RPMI8226 (cell line): ENCODE data around the gene HGF.
"Not testable (repeated sequence)": the region's sequence is repeated elsewhere in the genome, so short reads cannot be mapped to it uniquely, and the experiment has no call there.

Source experiments
- DNase-seq: peaks from one replicate; pipeline ENCODE4 v3.0.0-alpha.2; 2015

HGF gene

DNA sequence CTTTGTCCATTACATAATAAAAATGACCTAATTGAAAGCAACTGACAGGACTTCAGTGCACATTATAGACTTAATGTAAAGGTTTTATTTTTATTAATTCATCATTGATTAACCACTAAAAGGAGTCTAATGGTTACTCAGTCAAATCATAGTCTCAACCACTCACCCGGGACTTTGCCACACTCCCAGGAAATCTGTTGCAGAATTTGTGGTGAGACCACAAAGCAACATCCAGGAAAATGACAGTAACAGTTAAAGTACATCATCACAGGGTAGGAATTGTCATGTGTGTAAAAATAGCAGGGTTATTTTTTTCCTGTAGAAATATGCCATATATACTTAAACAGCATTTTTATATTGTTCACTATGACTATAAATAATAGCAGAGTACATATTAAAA, 6.3 kb upstream of the HGF start:
- no peak for DNase-seq

DNA sequence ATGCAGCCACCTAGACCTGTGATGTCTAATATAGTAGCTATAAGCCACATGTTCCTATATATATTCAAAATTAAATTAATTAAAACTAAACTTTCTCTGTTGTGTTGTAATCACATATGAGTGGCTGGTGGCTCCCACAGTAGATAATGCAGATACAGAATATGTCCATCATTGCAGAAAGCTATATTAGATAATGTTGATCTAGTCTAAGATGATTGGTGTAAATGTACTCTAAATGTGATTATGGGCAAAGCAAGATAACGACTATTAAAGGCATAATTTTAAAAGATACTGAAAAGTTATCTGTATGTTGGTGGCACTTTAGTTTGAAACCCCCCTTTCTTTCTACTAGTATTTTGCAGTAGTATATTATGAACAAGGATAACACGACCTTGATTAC, 5.7 kb upstream of the HGF start:
- no peak for DNase-seq

DNA sequence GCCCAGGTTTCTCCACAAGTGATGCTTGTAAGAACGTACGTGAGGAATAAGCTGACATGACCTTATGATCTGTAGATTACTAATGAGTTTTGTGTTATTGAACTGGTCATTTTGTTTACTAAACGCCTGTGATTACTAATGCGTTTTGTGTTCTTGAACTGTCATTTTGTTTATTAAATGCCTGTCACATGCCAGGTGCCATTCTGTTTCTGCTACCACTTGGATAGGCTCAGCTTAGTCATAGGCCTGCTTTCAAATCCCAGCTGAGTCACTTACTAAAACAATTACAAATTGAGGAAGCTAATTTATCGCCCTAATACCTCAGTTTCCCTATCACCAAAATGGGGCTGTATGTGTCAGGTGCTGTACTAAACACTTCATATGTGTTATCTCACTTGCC, 4.7 kb upstream of the HGF start:
- DNase-seq: no peak

DNA sequence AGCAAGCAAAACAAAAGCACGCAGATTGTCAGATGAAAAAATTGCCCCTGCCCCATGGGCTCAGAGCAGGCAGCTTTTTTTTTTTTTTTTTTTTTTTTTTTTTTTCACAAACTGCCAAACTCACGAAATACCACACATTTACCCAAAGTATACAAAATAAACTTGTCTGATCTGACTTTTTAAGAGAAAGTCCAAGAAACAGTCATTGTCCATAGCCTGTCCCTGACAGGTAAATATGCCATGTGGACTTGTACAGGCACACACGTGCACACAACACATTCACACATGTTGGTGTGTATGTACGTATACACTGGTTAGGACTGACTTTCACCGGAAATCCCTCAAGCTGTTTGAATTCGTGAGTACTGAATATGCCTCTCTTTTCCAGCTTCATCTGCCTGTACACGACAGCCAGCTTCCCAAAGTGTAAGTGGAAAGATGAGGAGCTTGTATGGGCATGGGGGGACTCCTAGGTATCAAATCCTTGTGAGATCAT, 929 bp upstream of the HGF start:
- no peak for DNase-seq

DNA sequence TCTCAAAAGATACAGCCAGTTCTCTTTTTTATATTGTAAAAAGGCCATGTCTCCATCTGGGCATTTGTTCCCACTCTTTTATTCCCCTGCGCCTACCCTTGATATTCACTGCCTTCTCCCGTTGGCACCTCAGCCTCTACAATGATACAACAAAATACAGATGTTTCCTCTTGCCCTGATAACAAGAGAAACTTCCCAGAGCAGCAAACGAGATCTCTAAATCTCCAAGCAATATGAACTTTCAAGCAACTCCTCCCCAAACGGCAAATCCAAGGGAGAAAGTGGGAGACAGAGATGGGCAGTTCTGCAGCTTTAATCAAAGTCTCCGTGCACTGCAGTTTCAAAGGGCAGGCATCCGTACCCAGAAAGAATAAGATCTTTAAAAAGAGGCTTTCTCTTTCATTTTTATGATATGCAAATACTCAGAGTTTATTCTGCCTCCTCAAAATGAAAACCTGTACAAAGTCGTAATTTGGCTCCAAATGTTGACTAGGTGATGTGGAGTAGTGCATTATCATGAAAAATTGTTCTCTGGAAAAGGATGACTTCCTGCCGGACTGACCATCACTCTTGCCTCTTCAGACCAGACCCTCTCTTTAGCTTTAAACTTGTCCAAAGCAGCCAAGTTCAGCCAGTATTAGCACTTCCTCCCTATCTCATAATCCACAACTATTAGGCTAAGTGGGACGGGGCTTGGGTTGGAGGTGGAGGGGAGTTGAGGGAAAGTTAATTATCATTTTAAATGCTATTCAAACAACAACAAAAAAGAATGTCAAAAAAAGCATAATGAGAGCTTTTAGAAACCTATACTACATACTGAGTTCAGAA, 682 bp downstream of the HGF start:
- DNase-seq: no peak

DNA sequence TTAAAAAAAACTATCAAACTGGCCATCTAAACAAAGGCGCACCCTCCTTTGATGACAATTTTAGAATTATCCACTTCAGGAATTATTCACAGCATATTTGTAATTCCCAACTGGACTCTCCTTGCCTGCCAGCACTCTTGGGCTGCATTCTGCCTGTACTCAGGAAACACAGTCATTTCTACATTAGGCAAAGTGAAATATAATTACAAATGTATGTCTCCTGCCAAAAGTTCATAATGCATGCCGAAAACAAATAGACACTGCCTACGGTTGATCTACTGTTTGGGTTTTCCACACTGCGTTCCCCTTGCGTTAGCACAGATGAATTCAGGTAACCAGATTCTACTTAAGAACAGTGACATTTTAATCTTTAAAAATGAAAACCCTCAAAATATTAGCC, 1.9 kb downstream of the HGF start:
- DNase-seq: no peak

DNA sequence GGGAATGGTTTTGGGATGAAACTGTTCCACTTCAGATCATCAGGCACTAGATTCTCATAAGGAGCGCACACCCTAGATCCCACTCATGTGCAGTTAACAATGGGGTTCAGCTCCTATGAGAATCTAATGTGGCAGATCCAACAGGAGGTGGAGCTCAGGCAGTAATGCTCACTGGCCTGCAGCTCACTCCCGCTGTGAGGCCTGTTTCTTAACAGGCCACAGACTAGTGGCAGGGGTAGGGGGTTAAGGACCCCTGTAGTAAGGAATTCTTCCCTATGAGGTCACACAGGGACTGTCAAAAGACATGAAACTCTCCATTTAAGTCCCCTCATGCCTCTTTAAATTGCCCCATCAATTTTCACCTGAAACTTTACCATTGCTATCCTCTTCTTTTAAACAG, 8.0 kb downstream of the HGF start:
- no peak for DNase-seq

DNA sequence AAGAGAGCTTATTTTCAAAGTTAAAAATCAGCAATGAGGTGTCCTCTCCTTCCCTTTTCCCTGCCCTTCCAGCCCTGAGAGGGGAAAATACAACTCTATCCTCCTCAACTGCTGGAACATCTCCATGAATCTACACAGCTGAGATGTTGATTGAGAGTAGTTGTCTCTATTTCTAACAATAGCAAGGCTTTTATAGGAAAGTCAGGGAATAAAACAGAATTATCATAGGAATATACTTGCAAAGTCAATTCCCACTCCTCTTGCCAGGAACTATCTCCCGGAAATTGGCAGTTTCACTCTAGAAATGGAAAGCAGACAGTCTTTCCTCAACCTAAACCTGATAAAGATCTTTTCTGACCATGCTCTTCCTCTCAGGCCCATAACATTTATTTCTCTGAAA, 8.8 kb downstream of the HGF start:
- DNase-seq: no peak

DNA sequence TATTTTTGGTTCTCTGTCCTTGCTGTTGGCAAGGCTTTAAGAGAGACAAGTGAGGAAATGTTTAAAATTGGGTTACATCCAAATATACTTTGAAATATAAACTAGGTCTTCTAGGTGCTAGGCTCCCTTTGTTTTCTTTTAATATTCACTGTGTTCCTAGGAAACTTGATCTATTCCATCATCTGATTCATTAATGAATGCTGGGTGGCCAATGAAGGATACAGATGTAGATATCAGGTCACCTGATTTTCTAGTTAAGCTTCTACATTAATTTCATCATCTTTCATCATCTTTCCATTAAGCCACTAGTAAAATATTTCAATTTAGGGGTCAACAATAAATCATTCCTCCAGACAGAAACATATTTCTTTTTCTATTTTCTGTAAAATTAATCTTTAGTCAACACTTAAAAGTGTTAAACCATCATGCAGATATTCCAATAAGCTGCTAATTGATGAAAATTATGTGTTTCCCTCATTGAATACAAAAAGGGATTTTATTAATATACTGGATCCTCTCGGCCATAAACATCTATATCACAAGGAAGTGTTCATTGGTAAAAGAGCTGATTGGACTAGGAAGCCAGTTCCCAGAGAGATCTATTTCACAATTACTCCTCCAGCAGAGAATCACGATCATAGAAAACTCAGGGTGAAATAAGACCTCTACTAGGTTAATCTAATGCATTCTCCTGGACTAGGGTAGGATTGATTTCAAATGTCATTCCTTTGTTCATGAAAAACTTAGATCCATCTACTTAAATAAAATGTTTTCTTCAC, 14.7 kb downstream of the HGF start:
- DNase-seq: no peak

DNA sequence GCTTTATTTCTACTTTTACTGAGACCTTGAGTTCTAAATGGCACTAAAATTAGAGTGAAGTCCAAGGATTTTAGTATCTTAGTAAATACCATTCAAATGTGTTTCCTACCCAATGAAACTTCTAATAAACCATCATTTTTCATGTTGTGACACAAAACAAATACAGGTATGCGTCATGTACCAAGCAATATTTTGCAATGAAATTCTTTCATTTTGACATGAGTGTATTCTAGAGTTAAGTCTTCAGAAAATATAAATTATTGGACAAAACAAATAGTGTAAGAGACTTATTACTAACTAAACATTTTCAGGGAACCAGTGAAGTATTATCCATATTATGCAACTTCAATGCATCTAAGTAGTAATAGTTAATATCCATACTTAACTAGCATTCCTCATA, 16.5 kb downstream of the HGF start:
- DNase-seq: no peak

DNA sequence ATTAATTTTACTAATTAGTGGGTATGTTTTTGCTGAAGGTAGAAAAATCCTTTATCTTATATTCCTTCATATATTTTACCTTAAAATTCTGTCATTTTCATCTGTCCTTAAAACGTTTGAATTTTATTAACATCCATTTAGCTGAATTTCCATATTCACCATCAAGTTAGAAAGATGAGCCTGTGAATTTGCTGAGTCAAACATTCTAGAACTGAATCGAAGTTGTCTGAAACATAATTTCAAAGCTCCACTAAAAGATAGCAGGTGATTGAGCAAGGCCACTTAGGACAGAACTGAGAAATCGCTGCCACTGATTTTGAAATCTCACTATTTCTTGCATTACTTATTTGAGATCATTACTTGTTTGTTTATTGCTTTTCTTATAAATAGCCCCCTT, 17.5 kb downstream of the HGF start:
- DNase-seq: no peak

DNA sequence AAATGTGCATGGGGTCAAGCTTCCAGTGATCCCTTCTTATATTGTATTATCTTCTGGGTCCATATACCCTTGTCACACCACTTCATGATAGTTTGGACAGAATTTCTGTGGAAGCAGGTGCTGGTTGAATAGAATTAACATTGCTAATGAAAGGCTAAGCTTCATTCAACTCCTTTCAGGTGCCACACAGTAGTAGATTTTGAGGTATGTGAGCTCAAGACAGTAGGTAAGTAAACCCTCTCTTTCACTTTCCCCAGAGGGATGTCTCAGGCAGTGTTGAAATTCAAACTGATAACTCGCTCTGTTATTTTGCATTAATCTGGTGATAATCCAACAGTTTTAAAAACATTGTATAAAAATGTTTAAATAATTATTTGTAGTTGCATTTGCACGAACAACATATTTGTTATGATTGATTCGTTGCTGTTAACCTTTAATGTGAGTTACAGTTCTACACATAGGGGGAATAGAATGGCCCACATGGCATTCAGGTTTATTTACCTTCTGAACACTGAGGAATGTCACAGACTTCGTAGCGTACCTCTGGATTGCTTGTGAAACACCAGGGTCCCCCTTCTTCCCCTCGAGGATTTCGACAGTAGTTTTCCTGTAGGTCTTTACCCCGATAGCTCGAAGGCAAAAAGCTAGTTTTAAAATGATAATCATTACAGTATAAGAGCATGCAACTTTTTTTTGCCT, 18.1 kb downstream of the HGF start:
- DNase-seq: no peak

DNA sequence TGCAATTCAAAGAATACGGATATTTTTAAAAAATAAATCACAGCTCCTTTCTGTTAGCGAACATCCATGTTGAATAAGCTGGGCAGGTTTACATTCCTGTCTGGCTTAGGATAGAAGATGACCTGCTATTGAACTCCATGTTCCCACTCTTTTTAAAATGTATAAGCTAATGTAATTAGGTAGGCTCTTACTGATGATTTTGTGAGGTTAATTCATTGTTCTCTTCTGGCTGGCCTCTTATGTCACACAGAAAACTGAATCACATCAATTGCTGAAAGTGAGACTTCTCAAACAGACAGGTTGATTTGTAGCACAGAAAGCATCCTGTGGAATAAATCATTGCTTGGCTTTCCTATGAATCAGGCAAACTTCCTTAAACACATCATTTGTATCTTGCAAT, 24.2 kb downstream of the HGF start:
- no peak for DNase-seq

DNA sequence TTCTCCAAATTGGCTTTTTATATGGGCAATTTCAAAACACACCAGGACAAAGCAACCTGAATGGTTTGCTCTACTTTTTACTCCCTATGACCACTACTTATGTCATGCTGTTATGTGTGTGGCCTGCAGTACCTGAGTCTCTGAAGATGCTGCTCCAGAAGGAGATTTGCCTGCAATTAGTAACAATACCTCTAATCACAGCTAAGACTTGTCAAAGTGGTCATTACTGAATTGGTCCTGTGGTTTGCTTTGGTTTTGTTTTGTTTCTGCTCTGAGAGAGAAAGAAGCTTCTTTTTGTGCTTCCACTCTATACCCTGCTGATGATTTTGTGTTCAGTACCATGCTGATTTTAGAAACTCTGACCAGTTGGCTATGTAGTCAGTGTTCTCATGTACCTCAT, 25.5 kb downstream of the HGF start:
- DNase-seq: no peak

DNA sequence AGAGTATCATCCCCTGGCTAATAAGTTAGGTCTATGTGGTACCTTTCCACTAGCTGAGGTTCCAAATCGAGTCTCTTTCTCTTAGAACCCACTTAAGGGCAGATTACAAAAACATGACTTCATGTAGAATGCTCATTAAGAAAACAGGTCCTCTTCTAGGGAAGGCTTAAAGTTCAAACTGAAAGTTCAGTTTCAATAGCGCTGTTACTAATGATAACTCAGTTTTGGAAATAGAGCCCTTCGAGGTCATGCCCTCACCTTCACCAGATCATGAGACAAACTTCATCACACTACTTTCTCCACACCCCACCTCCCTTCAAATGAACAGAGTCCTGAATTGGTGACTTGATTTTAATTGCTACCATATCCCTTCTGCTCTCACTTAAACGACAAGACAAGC, 26.2 kb downstream of the HGF start:
- no peak for DNase-seq

DNA sequence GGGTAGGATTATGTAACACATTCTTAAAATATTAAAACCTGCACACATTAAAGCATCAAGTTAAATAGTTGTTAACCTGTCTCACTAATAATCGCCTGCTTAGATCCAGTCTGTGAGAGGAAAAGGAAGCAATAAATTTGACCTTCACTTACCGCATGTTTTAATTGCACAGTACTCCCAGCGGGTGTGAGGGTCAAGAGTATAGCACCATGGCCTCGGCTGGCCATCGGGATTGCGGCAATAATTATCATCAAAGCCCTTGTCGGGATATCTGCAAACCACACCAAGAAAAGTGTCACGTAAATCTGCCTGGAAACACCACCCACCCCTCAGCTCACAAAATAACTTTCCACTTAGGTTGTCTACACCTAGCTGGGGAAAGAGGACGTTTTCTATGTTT, 26.6 kb downstream of the HGF start:
- no peak for DNase-seq

DNA sequence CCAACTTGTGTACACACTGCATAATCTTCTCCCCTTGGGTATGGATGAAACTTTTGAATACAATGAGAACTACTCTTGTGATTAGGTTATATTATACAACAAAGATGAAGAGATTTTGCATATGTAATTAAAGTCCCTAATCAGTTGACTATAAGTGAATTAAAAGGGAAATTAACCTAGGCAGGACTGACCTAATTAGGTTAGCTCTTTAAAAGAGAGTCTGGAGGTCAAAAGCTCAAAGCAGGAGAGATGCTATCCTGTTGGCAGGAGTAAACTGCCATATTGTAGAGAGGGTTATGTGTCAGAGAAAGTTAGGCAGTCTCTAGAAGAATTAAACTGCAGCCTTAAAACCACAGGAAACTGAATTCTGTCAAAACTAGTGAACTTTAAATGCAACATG, 29.4 kb downstream of the HGF start:
- no peak for DNase-seq

DNA sequence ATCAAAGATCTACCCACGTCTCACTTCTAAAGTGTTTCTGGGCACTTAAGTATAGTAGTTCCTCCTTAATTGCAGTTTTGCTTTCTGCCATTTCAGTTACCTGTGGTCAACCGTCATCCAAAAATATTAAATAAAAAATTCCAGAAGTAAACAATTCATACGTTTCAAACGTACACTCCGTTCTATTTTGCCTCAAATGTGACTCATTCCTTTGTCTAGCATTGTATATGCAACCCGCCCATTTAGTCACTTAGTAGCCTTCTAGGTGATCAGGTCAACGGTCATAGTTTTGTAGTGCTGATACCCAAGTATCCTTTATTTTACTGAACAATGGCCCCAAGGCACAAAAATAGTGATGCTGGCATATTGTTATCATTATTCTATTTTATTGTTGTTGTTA, 33.8 kb downstream of the HGF start:
- DNase-seq: no peak

DNA sequence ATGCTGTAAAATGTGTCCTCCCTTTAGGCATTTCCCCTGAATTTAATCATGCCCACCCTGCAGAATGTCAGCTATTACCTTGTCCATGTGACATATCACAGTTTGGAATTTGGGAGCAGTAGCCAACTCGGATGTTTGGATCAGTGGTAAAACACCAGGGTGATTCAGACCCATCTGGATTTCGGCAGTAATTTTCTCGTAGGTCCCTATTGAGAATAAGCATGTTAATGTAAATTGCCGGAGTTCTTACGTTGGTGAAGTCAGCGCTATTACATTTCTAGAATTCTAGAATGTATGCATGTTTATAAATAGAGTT, 44.1 kb downstream of the HGF start:
- DNase-seq: no peak

DNA sequence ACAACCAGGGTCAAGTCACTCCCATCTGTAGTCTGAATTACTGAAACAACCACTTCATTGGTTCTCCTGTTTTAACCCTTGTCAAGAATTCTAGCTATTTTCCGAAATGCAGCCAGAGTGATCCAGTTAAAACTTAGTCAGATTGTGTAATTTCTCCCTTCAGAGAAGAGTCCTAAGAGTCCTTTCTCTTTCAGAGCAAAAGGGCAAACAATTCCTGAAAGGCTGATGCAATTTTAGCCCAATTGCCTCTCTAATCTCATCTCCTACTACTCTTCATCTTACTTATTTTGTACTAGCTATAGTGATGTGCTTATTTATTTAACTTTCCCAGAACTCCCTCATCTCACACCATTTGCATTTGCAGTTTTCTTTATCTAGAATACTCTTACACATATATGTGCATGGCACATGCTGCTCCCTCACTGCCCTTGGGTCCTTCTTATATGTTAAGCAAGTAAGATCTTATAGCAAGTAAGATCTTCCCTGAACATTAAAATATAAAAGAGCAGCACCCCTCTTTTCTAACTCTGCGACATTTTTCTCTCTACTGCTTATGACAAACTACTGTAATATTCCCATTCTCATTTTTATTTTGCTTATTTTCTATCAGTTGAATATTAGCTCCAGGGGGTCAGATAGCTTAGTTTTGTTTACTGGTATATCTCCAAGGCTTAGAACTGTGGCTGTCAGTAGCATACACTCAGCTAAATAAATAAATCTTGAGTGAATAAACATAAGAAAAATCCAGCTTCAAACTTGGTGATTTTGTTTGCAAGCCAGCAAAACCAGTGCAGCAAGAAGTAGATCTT, 44.6 kb downstream of the HGF start:
- no peak for DNase-seq

DNA sequence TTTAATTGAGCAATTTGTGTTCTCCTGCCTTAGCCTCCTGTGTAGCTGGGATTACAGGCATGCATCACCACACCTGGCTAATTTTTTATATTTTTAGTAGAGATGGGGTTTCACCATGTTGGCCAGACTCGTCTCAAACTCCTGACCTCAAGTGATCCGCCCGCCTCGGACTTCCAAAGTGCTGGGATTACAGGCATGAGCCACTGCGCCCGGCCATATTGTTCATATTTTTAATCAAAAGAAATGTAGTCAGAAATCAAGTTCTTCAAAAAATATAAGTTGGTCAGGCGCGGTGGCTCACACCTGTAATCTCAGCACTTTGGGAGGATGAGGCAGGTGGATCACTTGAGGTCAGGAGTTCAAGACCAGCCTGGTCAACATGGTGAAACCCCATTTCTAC, 47.6 kb downstream of the HGF start:
- DNase-seq: not testable (repeated sequence)

DNA sequence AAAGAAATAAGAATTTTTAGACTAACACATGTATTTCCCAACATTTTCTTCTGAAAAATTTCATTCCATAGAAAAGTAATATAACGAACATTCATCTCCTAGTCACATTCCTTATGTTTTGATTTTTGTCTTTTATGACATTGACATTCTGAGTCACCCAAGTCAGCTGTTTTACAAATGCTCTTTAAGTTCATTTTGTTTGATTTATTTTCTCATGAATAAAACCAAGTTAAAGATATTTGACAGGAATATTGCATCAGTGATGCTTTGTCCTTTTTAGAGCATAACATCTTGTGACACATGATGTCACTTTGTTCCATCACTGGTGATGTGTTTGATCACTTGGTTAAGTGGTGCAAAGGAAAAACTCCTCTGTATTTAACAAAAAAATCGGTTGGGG, 48.4 kb downstream of the HGF start:
- DNase-seq: no peak

DNA sequence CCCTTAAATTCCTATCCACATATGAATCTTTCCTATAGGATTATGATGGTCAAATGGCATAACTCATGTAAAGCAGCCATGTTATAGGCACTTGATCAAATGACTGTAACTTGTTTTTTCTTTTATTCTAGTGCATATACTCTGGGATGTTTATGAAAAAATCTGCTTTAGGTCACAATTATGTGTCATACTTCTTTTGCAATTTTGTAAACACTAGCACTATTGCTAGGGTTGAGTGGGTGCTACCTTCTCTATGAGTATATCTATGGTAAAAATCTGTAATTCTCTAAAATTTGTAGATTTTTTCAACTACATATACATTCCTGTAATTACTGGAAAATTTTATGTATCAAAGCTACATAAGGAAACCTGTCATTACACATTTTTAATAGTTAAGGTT, 50.0 kb downstream of the HGF start:
- DNase-seq: no peak
